HepG2 (cell line): ENCODE results near the gene VAV2. TPM values are rescaled to one million over a fixed set of nuclear protein-coding genes. Genes with fewer than 3 reads are reported as not detected.

Experiments
- FOXC1 ChIP-seq: sonication (generic); formaldehyde crosslinking; IDR thresholded peaks from 2 replicates; pipeline ENCODE4 v1.8.0; 2022; ENCODE audit warnings: mild to moderate bottlenecking, missing genetic modification reagents, borderline replicate concordance
- HDAC1 ChIP-seq: sonication (generic); formaldehyde crosslinking; IDR thresholded peaks from 2 replicates; pipeline ENCODE4 v1.5.1; 2020; ENCODE audit warnings: mild to moderate bottlenecking, missing genetic modification reagents
- JUN ChIP-seq: sonication (generic); formaldehyde crosslinking; IDR thresholded peaks from 2 replicates; pipeline ENCODE4 v1.4.0; 2020; ENCODE audit warnings: mild to moderate bottlenecking, missing genetic modification reagents
- NBN ChIP-seq: fragments of 450-650 bp; conservative IDR thresholded peaks from 2 replicates; pipeline ENCODE4 v1.6.1; 2017
- ZNF550 ChIP-seq: sonication (generic); formaldehyde crosslinking; IDR thresholded peaks from 2 replicates; pipeline ENCODE4 v1.4.0; 2020; ENCODE audit warnings: mild to moderate bottlenecking, missing genetic modification reagents, borderline replicate concordance
- ZNF674 ChIP-seq: sonication (generic); formaldehyde crosslinking; IDR thresholded peaks from 2 replicates; pipeline ENCODE4 v1.5.0; 2020; ENCODE audit warnings: low read depth, mild to moderate bottlenecking, missing genetic modification reagents
- ZNF883 ChIP-seq: sonication (generic); formaldehyde crosslinking; IDR thresholded peaks from 2 replicates; pipeline ENCODE4 v1.5.1; 2020; ENCODE audit warnings: mild to moderate bottlenecking, missing genetic modification reagents; ENCODE audit errors: not compliant biosample characterization
- polyA plus RNA-seq, 8 experiments: library from polyadenylated mRNA; depleted of rRNA in 3 of 8; stranded (reverse) in 7 of 8; unstranded in 1 of 8; fragments of >200 nt; fragmentation: Illumina TruSeq in 4 of 8; extraction: Trizol in 4 of 8; gene quantifications; 2 replicates each; pipeline versions ENCODE4 v1.2.1 to v1.2.3, GENCODE V29; 2011 to 2016; ENCODE audit warnings: low read depth in 4 of 8, missing spikeins in 1 of 8, mixed read lengths in 1 of 8; ENCODE audit not compliant: insufficient read depth in 1 of 8
- total RNA-seq, 5 experiments: library from RNA; depleted of rRNA; stranded (reverse); fragments of >200 nt; fragmentation: Illumina TruSeq; extraction: Trizol; gene quantifications; 2 replicates each; pipeline ENCODE4 v1.2.3, GENCODE V29; 2016; ENCODE audit warnings: low read depth in 1 of 5
- TF ChIP-seq, protein P1 (sequence below): sonication (generic); formaldehyde crosslinking; IDR thresholded peaks from 2 replicates; pipeline ENCODE4 v1.5.0; 2020; ENCODE audit warnings: mild to moderate bottlenecking, missing genetic modification reagents, borderline replicate concordance
- TF ChIP-seq, protein P2 (sequence below): sonication (generic); formaldehyde crosslinking; IDR thresholded peaks from 2 replicates; pipeline ENCODE4 v1.4.0; 2020; ENCODE audit warnings: mild to moderate bottlenecking, missing genetic modification reagents
- TF ChIP-seq, protein P3 (sequence below): IDR thresholded peaks from 2 replicates; pipeline ENCODE4 v1.6.1; 2016
- TF ChIP-seq, protein P4 (sequence below): sonication (generic); formaldehyde crosslinking; IDR thresholded peaks from 2 replicates; pipeline ENCODE4 v1.8.1; 2023; ENCODE audit warnings: mild to moderate bottlenecking, moderate library complexity, missing genetic modification reagents
- TF ChIP-seq, protein P5 (sequence below): IDR thresholded peaks from 2 replicates; pipeline ENCODE4 v1.6.1; 2016; ENCODE audit warnings: low read depth, missing genetic modification reagents, missing compliant biosample characterization
- TF ChIP-seq, protein P6 (sequence below): sonication (generic); formaldehyde crosslinking; IDR thresholded peaks from 2 replicates; pipeline ENCODE4 v1.4.0; 2020; ENCODE audit warnings: missing genetic modification reagents

The VAV2 gene
- total and polyA plus RNA-seq, 2 of the 13 experiments (the other 11 are each of a cell fraction or from before 2014, with no cell fraction given), result 22.5 to 22.9 TPM

DNA sequence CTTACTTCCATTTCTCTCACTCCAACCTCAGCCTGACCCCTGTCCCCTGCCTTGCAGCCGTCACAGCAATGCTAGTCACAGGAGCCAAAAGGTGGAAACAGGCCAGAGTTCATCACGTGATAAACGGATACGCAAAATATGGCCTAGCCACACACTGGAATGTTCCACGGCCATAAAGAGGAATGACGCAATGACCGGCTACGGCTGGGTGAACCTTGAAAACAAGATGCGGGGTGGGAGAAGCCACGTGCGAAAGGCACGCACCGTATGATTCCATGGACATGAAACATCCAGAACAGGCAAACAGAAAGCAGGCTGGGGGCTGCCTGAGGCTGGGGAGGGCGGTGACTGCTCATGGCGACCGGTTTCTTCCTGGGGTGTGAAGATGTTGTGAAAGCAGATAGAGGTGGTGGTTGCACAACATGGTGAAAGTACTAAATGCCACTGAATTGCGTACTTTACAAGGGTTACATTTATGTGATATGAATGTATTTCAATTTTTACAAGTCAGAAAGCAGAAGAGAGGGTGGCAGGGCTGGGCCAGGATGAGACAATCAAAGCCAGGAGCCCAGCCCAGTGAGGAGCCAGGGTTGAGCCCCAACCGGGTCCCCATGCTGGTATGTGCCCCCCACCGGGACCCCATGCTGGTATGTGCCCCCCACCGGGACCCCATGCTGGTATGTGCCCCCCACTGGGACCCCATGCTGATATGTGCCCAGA, 136.2 kb downstream of the VAV2 start (continued):
- TF ChIP-seq, protein P1, sequence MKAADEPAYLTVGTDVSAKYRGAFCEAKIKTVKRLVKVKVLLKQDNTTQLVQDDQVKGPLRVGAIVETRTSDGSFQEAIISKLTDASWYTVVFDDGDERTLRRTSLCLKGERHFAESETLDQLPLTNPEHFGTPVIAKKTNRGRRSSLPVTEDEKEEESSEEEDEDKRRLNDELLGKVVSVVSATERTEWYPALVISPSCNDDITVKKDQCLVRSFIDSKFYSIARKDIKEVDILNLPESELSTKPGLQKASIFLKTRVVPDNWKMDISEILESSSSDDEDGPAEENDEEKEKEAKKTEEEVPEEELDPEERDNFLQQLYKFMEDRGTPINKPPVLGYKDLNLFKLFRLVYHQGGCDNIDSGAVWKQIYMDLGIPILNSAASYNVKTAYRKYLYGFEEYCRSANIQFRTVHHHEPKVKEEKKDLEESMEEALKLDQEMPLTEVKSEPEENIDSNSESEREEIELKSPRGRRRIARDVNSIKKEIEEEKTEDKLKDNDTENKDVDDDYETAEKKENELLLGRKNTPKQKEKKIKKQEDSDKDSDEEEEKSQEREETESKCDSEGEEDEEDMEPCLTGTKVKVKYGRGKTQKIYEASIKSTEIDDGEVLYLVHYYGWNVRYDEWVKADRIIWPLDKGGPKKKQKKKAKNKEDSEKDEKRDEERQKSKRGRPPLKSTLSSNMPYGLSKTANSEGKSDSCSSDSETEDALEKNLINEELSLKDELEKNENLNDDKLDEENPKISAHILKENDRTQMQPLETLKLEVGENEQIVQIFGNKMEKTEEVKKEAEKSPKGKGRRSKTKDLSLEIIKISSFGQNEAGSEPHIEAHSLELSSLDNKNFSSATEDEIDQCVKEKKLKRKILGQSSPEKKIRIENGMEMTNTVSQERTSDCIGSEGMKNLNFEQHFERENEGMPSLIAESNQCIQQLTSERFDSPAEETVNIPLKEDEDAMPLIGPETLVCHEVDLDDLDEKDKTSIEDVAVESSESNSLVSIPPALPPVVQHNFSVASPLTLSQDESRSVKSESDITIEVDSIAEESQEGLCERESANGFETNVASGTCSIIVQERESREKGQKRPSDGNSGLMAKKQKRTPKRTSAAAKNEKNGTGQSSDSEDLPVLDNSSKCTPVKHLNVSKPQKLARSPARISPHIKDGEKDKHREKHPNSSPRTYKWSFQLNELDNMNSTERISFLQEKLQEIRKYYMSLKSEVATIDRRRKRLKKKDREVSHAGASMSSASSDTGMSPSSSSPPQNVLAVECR (CRISPR knock-in tag), result peak; percentile 25; the same call in 1 of the 2 replicates
- TF ChIP-seq ZNF550 (no peak), HDAC1 (CRISPR knock-in tag) (no peak), JUN (no peak), ZNF674 (no peak), FOXC1 (no peak), NBN (no peak), ZNF883 (no peak)
- TF ChIP-seq, protein P2, sequence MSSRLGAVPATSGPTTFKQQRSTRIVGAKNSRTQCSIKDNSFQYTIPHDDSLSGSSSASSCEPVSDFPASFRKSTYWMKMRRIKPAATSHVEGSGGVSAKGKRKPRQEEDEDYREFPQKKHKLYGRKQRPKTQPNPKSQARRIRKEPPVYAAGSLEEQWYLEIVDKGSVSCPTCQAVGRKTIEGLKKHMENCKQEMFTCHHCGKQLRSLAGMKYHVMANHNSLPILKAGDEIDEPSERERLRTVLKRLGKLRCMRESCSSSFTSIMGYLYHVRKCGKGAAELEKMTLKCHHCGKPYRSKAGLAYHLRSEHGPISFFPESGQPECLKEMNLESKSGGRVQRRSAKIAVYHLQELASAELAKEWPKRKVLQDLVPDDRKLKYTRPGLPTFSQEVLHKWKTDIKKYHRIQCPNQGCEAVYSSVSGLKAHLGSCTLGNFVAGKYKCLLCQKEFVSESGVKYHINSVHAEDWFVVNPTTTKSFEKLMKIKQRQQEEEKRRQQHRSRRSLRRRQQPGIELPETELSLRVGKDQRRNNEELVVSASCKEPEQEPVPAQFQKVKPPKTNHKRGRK (CRISPR knock-in tag), result no peak
- TF ChIP-seq, protein P3, sequence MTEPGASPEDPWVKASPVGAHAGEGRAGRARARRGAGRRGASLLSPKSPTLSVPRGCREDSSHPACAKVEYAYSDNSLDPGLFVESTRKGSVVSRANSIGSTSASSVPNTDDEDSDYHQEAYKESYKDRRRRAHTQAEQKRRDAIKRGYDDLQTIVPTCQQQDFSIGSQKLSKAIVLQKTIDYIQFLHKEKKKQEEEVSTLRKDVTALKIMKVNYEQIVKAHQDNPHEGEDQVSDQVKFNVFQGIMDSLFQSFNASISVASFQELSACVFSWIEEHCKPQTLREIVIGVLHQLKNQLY (CRISPR knock-in tag), result 0 out of 2 replicates have a peak, but pooled peaks have one; percentile 23
- TF ChIP-seq, protein P4, sequence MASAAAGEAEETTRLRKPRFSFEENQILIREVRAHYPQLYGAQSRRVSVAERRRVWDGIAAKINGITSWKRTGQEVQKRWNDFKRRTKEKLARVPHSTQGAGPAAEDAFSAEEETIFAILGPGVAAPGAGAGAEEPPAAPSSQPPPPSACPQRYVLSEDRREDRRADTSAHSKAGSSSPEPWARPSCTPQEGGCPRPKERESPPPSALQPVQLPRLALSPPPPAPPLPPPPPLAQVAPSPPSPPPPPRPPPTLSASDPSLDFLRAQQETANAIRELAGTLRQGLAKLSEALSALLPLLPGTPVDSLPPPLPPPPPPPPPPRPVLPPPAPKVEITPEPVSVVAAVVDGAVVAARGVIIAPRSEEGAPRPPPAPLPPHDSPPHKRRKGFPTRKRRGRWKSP (CRISPR knock-in tag), result no peak
- TF ChIP-seq, protein P5, sequence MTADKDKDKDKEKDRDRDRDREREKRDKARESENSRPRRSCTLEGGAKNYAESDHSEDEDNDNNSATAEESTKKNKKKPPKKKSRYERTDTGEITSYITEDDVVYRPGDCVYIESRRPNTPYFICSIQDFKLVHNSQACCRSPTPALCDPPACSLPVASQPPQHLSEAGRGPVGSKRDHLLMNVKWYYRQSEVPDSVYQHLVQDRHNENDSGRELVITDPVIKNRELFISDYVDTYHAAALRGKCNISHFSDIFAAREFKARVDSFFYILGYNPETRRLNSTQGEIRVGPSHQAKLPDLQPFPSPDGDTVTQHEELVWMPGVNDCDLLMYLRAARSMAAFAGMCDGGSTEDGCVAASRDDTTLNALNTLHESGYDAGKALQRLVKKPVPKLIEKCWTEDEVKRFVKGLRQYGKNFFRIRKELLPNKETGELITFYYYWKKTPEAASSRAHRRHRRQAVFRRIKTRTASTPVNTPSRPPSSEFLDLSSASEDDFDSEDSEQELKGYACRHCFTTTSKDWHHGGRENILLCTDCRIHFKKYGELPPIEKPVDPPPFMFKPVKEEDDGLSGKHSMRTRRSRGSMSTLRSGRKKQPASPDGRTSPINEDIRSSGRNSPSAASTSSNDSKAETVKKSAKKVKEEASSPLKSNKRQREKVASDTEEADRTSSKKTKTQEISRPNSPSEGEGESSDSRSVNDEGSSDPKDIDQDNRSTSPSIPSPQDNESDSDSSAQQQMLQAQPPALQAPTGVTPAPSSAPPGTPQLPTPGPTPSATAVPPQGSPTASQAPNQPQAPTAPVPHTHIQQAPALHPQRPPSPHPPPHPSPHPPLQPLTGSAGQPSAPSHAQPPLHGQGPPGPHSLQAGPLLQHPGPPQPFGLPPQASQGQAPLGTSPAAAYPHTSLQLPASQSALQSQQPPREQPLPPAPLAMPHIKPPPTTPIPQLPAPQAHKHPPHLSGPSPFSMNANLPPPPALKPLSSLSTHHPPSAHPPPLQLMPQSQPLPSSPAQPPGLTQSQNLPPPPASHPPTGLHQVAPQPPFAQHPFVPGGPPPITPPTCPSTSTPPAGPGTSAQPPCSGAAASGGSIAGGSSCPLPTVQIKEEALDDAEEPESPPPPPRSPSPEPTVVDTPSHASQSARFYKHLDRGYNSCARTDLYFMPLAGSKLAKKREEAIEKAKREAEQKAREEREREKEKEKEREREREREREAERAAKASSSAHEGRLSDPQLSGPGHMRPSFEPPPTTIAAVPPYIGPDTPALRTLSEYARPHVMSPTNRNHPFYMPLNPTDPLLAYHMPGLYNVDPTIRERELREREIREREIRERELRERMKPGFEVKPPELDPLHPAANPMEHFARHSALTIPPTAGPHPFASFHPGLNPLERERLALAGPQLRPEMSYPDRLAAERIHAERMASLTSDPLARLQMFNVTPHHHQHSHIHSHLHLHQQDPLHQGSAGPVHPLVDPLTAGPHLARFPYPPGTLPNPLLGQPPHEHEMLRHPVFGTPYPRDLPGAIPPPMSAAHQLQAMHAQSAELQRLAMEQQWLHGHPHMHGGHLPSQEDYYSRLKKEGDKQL, result no peak
- TF ChIP-seq, protein P6, sequence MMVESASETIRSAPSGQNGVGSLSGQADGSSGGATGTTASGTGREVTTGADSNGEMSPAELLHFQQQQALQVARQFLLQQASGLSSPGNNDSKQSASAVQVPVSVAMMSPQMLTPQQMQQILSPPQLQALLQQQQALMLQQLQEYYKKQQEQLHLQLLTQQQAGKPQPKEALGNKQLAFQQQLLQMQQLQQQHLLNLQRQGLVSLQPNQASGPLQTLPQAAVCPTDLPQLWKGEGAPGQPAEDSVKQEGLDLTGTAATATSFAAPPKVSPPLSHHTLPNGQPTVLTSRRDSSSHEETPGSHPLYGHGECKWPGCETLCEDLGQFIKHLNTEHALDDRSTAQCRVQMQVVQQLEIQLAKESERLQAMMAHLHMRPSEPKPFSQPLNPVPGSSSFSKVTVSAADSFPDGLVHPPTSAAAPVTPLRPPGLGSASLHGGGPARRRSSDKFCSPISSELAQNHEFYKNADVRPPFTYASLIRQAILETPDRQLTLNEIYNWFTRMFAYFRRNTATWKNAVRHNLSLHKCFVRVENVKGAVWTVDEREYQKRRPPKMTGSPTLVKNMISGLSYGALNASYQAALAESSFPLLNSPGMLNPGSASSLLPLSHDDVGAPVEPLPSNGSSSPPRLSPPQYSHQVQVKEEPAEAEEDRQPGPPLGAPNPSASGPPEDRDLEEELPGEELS (CRISPR knock-in tag), result no peak
